MCF 10A (cell line): ENCODE measurements around the gene APEH. TPM values are rescaled to one million over a fixed set of nuclear protein-coding genes. Genes with fewer than 3 reads are reported as not detected.
A peak's percentile ranks its signal among the peaks of the same experiment; 100 is the strongest.

Experiments
- BruUV-seq: library from RNA; stranded (reverse); fragments of 400-500 nt; replicated peaks from 2 replicates; lab custom pipeline; 2021; lab: Mats Ljungman, UMichigan
- CTCF ChIA-PET: fragments of 300-600 bp; sonication (Branson Sonifier 250); formaldehyde crosslinking; extraction: SDS; loops from one replicate; lab custom pipeline; 2021; ENCODE audit warnings: antibody characterized with exemption, inconsistent platforms; lab: Yijun Ruan, JAX
- POLR2A ChIA-PET: fragments of 300-600, 350-650 bp; sonication (Branson Sonifier 250); formaldehyde crosslinking; extraction: SDS; loops from one replicate; lab custom pipeline; 2020; ENCODE audit warnings: antibody characterized with exemption, inconsistent platforms; lab: Yijun Ruan, JAX
- DNase-seq: peaks from one replicate; pipeline ENCODE4 v3.0.0-alpha.2; 2018; ENCODE audit not compliant: unreplicated experiment
- H3K27ac Mint-ChIP-seq: one replicate; pipeline ENCODE4 v1.8.0; 2022; ENCODE audit warnings: mild to moderate bottlenecking, low read depth, mixed read lengths; ENCODE audit not compliant: unreplicated experiment
- H3K27me3 Mint-ChIP-seq: one replicate; pipeline ENCODE4 v1.8.0; 2022; ENCODE audit warnings: mixed read lengths; ENCODE audit not compliant: insufficient read depth, unreplicated experiment
- H3K36me3 Mint-ChIP-seq: one replicate; pipeline ENCODE4 v1.8.0; 2022; ENCODE audit warnings: mild to moderate bottlenecking, moderate library complexity, mixed read lengths; ENCODE audit not compliant: insufficient read depth, unreplicated experiment
- H3K4me1 Mint-ChIP-seq: one replicate; pipeline ENCODE4 v1.8.0; 2022; ENCODE audit warnings: mixed read lengths; ENCODE audit not compliant: insufficient read depth, unreplicated experiment
- H3K4me3 Mint-ChIP-seq: one replicate; pipeline ENCODE4 v1.8.0; 2022; ENCODE audit warnings: mild to moderate bottlenecking, moderate library complexity, mixed read lengths; ENCODE audit not compliant: unreplicated experiment
- H3K9me3 Mint-ChIP-seq: one replicate; pipeline ENCODE4 v1.8.0; 2022; ENCODE audit warnings: mixed read lengths; ENCODE audit not compliant: unreplicated experiment
- CTCF ChIP-seq: fragments of 200-600 bp; IDR thresholded peaks from one replicate; pipeline ENCODE4 v1.8.0; 2022; ENCODE audit warnings: antibody characterized with exemption, mild to moderate bottlenecking; ENCODE audit not compliant: unreplicated experiment
- intact Hi-C: fragments of 100-400 bp; cut with micrococcal nuclease; formaldehyde crosslinking; loops from 2 replicates; pipeline ENCODE4 v1.14.1; 2022
- total RNA-seq: library from RNA; stranded (reverse); gene quantifications from 2 replicates; pipeline ENCODE4 v1.2.3, GENCODE V29; 2022

Gene APEH
- total RNA-seq, 1 experiment from 2014 or later, result 127 TPM

GRCh38 chr3:49657208-49657915 is 16.8 kb upstream of the APEH start:
- Mint-ChIP-seq H3K9me3 (no peaks in the 10 kb centered on the region), H3K36me3 (no peaks in the 10 kb centered on the region), H3K27me3 (no peaks in the 10 kb centered on the region), H3K4me1 (peaks cover 6% of the 10 kb centered on the region), H3K4me3 (no peak overlapping the region), H3K27ac (no peak overlapping the region)
- ChIA-PET CTCF (interaction anchor here (0.5 kb wide), 1 partner anchor 21 kb away, joined by 4 read pairs; no protein-coding TSS in a partner anchor), POLR2A (interaction anchor here (1.1 kb wide), 1 partner anchor 15 kb away, joined by 3 read pairs; no protein-coding TSS in a partner anchor)
- DNase-seq, result no peak
- no TSS peak for BruUV-seq
- intact Hi-C loops, result no loop called here
- no peak for TF ChIP-seq CTCF

- no TSS peak for BruUV-seq
- peaks cover 6% of the 10 kb centered on the region for H3K4me1 Mint-ChIP-seq
- intact Hi-C loops, result no loop called here
- POLR2A ChIA-PET, result interaction anchor here (1.1 kb wide), 1 partner anchor 16 kb away, joined by 3 read pairs; no protein-coding TSS in a partner anchor
- no peaks in the 10 kb centered on the region for H3K9me3 Mint-ChIP-seq
- no peak for DNase-seq
- CTCF ChIA-PET, result interaction anchor here (1.3 kb wide), 1 partner anchor 13 kb away, joined by 5 read pairs; no protein-coding TSS in a partner anchor
- no peaks in the 10 kb centered on the region for H3K36me3 Mint-ChIP-seq
- H3K27ac Mint-ChIP-seq, result no peak overlapping the region
- H3K27me3 Mint-ChIP-seq, result no peaks in the 10 kb centered on the region
- H3K4me3 Mint-ChIP-seq, result no peak overlapping the region
- TF ChIP-seq CTCF, result no peak
These were observed 15.4 kb upstream of the APEH start for GRCh38 chr3:49658711-49659110.

GRCh38 chr3:49659756-49660155 is 14.4 kb upstream of the APEH start:
- CTCF ChIA-PET, result interaction anchor here (1.0 to 1.9 kb wide), 2 partner anchors 11 to 120 kb away, joined by 3 to 7 read pairs; no protein-coding TSS in a partner anchor
- no peak for DNase-seq
- BruUV-seq, result no TSS peak
- no peak overlapping the region for H3K4me3 Mint-ChIP-seq
- peaks cover 6% of the 10 kb centered on the region for H3K4me1 Mint-ChIP-seq
- POLR2A ChIA-PET, result no interaction called here
- no peaks in the 10 kb centered on the region for H3K36me3 Mint-ChIP-seq
- H3K27ac Mint-ChIP-seq, result no peak overlapping the region
- no peaks in the 10 kb centered on the region for H3K9me3 Mint-ChIP-seq
- no peaks in the 10 kb centered on the region for H3K27me3 Mint-ChIP-seq
- no peak for TF ChIP-seq CTCF
- intact Hi-C loops, result no loop called here

GRCh38 chr3:49661281-49661680 is 12.9 kb upstream of the APEH start:
- no peak for TF ChIP-seq CTCF
- intact Hi-C loops, result no loop called here
- BruUV-seq, result no TSS peak
- H3K27me3 Mint-ChIP-seq, result no peaks in the 10 kb centered on the region
- ChIA-PET POLR2A (interaction anchor here (0.7 kb wide), 1 partner anchor 16 kb away, joined by 3 read pairs; no protein-coding TSS in a partner anchor), CTCF (interaction anchor here (1.9 kb wide), 1 partner anchor 122 kb away, joined by 7 read pairs; no protein-coding TSS in a partner anchor)
- peaks cover 12% of the 10 kb centered on the region for H3K4me1 Mint-ChIP-seq
- no peaks in the 10 kb centered on the region for H3K9me3 Mint-ChIP-seq
- H3K27ac Mint-ChIP-seq, result no peak overlapping the region
- peak; percentile 59 for DNase-seq
- H3K36me3 Mint-ChIP-seq, result no peaks in the 10 kb centered on the region
- no peak overlapping the region for H3K4me3 Mint-ChIP-seq
